ENCODE results near the gene CTDSPL.

The CTDSPL gene

GRCh38 chr3:37862219-37862902 is 681 bp downstream of the CTDSPL start:
- peaks cover 55% of the 10 kb centered on the region for H3K27me3 ChIP-seq (ENCODE audit: insufficient read depth, poor library complexity, severe bottlenecking)
- TF ChIP-seq REST (IDR thresholded peaks at IDR 0.05; ENCODE audit: insufficient replicate concordance, low read depth) (no peak), GABPA (IDR thresholded peaks at IDR 0.05; ENCODE audit: low read depth) (no peak), POLR2AphosphoS5 (IDR thresholded peaks at IDR 0.05; ENCODE audit: low read depth) (no peak), CTCF (IDR thresholded peaks at IDR 0.05; ENCODE audit: insufficient read depth, low read length) (no peak), SPI1 (IDR thresholded peaks at IDR 0.05; ENCODE audit: borderline replicate concordance, low read depth) (no peak)
- no peak overlapping the region for H3K27ac ChIP-seq (replicated peaks)
- DNase-seq (ENCODE audit: low read depth in 1 of 2, low spot score in 1 of 2), result no peak
- no peak overlapping the region for H3K4me3 ChIP-seq (replicated peaks; ENCODE audit: insufficient read depth, low read length)

GRCh38 chr3:37862903-37863815 is 1.5 kb downstream of the CTDSPL start:
- no peak overlapping the region for H3K27ac ChIP-seq (replicated peaks)
- TF ChIP-seq REST (IDR thresholded peaks at IDR 0.05; ENCODE audit: insufficient replicate concordance, low read depth) (no peak), CTCF (IDR thresholded peaks at IDR 0.05; ENCODE audit: insufficient read depth, low read length) (no peak), SPI1 (IDR thresholded peaks at IDR 0.05; ENCODE audit: borderline replicate concordance, low read depth) (no peak), POLR2AphosphoS5 (IDR thresholded peaks at IDR 0.05; ENCODE audit: low read depth) (no peak), GABPA (IDR thresholded peaks at IDR 0.05; ENCODE audit: low read depth) (no peak)
- DNase-seq (ENCODE audit: low read depth in 1 of 2, low spot score in 1 of 2), result no peak
- no peak overlapping the region for H3K4me3 ChIP-seq (replicated peaks; ENCODE audit: insufficient read depth, low read length)
- H3K27me3 ChIP-seq (ENCODE audit: insufficient read depth, poor library complexity, severe bottlenecking), result peaks cover 55% of the 10 kb centered on the region

- no peak overlapping the region for H3K27ac ChIP-seq (replicated peaks)
- DNase-seq (ENCODE audit: low read depth in 1 of 2, low spot score in 1 of 2), result no peak
Observed at GRCh38 chr3:37863949-37864822, 2.5 kb downstream of the CTDSPL start.

More at GRCh38 chr3:37863949-37864822, 2.5 kb downstream of the CTDSPL start:
- H3K4me3 ChIP-seq (replicated peaks; ENCODE audit: insufficient read depth, low read length), result no peak overlapping the region
- TF ChIP-seq REST (IDR thresholded peaks at IDR 0.05; ENCODE audit: insufficient replicate concordance, low read depth), result no peak
- no peak for TF ChIP-seq CTCF (IDR thresholded peaks at IDR 0.05; ENCODE audit: insufficient read depth, low read length)
- TF ChIP-seq GABPA (IDR thresholded peaks at IDR 0.05; ENCODE audit: low read depth), result no peak
- no peak for TF ChIP-seq POLR2AphosphoS5 (IDR thresholded peaks at IDR 0.05; ENCODE audit: low read depth)
- no peak for TF ChIP-seq SPI1 (IDR thresholded peaks at IDR 0.05; ENCODE audit: borderline replicate concordance, low read depth)
- peaks cover 55% of the 10 kb centered on the region for H3K27me3 ChIP-seq (ENCODE audit: insufficient read depth, poor library complexity, severe bottlenecking)

Data from HL-60 (cell line).